ENCODE results near the gene KMT2E. TPM values are rescaled to one million over a fixed set of nuclear protein-coding genes. Genes with fewer than 3 reads are reported as not detected.

The KMT2E gene
- total RNA-seq, 4 donors from 2014 or later: 93.9 to 208 (median 118) TPM

- TF ChIP-seq CTCF (IDR thresholded peaks at IDR 0.05) (no peak), POLR2A (IDR thresholded peaks at IDR 0.05) (no peak), EP300 (IDR thresholded peaks at IDR 0.05) (no peak), POLR2AphosphoS5 (IDR thresholded peaks at IDR 0.05) (no peak)
- H3K27me3 ChIP-seq: no peaks in the 10 kb centered on the region
- H3K9me3 ChIP-seq: no peaks in the 10 kb centered on the region
- H3K4me3 ChIP-seq: no peak overlapping the region
- WGBS: 92% methylated on average over 12 of the region's 12 CpGs
- H3K4me1 ChIP-seq: no peaks in the 10 kb centered on the region
- peaks cover 41% of the 10 kb centered on the region for H3K36me3 ChIP-seq
- H3K27ac ChIP-seq: no peak overlapping the region
- no peak for DNase-seq (ENCODE audit: low spot score in 2 of 2)
Observed at GRCh38 chr7:105131033-105131656, 117.1 kb downstream of the KMT2E start.

- no peaks in the 10 kb centered on the region for H3K4me1 ChIP-seq
- no peak overlapping the region for H3K27ac ChIP-seq
- H3K36me3 ChIP-seq: peaks cover 41% of the 10 kb centered on the region
- H3K4me3 ChIP-seq: no peak overlapping the region
- H3K27me3 ChIP-seq: no peaks in the 10 kb centered on the region
- 84% methylated on average over 7 of the region's 7 CpGs for WGBS
- TF ChIP-seq POLR2A (IDR thresholded peaks at IDR 0.05) (no peak), CTCF (IDR thresholded peaks at IDR 0.05) (no peak), EP300 (IDR thresholded peaks at IDR 0.05) (no peak), POLR2AphosphoS5 (IDR thresholded peaks at IDR 0.05) (no peak)
- no peak for DNase-seq (ENCODE audit: low spot score in 2 of 2)
- H3K9me3 ChIP-seq: no peaks in the 10 kb centered on the region
Observed at GRCh38 chr7:105131890-105132289, 117.9 kb downstream of the KMT2E start.

GRCh38 chr7:105132335-105132734, 118.3 kb downstream of the KMT2E start:
- DNase-seq (ENCODE audit: low spot score in 2 of 2): no peak
- no peak overlapping the region for H3K4me3 ChIP-seq
- no peaks in the 10 kb centered on the region for H3K4me1 ChIP-seq
- 87% methylated on average over 5 of the region's 5 CpGs for WGBS
- peaks cover 45% of the 10 kb centered on the region for H3K36me3 ChIP-seq
- no peaks in the 10 kb centered on the region for H3K9me3 ChIP-seq
- H3K27me3 ChIP-seq: no peaks in the 10 kb centered on the region
- TF ChIP-seq EP300 (IDR thresholded peaks at IDR 0.05) (no peak), POLR2A (IDR thresholded peaks at IDR 0.05) (no peak), CTCF (IDR thresholded peaks at IDR 0.05) (no peak), POLR2AphosphoS5 (IDR thresholded peaks at IDR 0.05) (no peak)
- no peak overlapping the region for H3K27ac ChIP-seq

- TF ChIP-seq POLR2AphosphoS5 (IDR thresholded peaks at IDR 0.05) (no peak), POLR2A (IDR thresholded peaks at IDR 0.05) (no peak), EP300 (IDR thresholded peaks at IDR 0.05) (no peak)
- no peak for DNase-seq (ENCODE audit: low spot score in 2 of 2)
- WGBS: 97% methylated on average over 10 of the region's 10 CpGs
Observed at GRCh38 chr7:105132835-105133234, 118.8 kb downstream of the KMT2E start.

GRCh38 chr7:105133358-105133757, 119.4 kb downstream of the KMT2E start:
- Histone ChIP-seq H3K4me3 (no peak overlapping the region), H3K4me1 (no peaks in the 10 kb centered on the region), H3K27ac (no peak overlapping the region), H3K36me3 (peaks cover 53% of the 10 kb centered on the region), H3K27me3 (no peaks in the 10 kb centered on the region), H3K9me3 (no peaks in the 10 kb centered on the region)
- TF ChIP-seq POLR2A (IDR thresholded peaks at IDR 0.05) (no peak), CTCF (IDR thresholded peaks at IDR 0.05) (no peak), EP300 (IDR thresholded peaks at IDR 0.05) (no peak), POLR2AphosphoS5 (IDR thresholded peaks at IDR 0.05) (no peak)
- WGBS: 97% methylated on average over 7 of the region's 7 CpGs
- DNase-seq (ENCODE audit: low spot score in 2 of 2): no peak

More at GRCh38 chr7:105132835-105133234, 118.8 kb downstream of the KMT2E start:
- H3K9me3 ChIP-seq: no peaks in the 10 kb centered on the region
- no peak overlapping the region for H3K4me3 ChIP-seq
- no peak overlapping the region for H3K27ac ChIP-seq
- no peaks in the 10 kb centered on the region for H3K27me3 ChIP-seq
- H3K4me1 ChIP-seq: no peaks in the 10 kb centered on the region
- peaks cover 50% of the 10 kb centered on the region for H3K36me3 ChIP-seq
